Natural killer cell (primary cell): ENCODE data around the gene ITGA4. TPM values are rescaled to one million over a fixed set of nuclear protein-coding genes. Genes with fewer than 3 reads are reported as not detected.

ENCODE experiments used
- ATAC-seq, 3 donors: fragments of 150-1000 bp in 2 of 3; fragments of 200-7000 bp in 1 of 3; cut with Tn5 transposase; 1 replicate in 1 of 3; 2 replicates in 2 of 3; pipeline ENCODE4 v1.10.0; 2021; ENCODE audit warnings: mild to moderate bottlenecking in 2 of 3, moderate library complexity in 2 of 3
- DNase-seq, 2 donors: peaks; one replicate each; pipeline versions ENCODE4 v3.0.0 to v3.0.0-alpha.2; 2013 to 2021; ENCODE audit warnings: mixed read lengths in 1 of 2
- H3K27ac ChIP-seq: one replicate; pipeline ENCODE4 v1.5.1; 2013; ENCODE audit warnings: mild to moderate bottlenecking, low read length
- H3K27me3 ChIP-seq: one replicate; pipeline ENCODE4 v1.6.1; 2013; ENCODE audit warnings: low read length; ENCODE audit not compliant: control insufficient read depth, insufficient read depth
- H3K36me3 ChIP-seq: one replicate; pipeline ENCODE4 v1.6.1; 2013; ENCODE audit warnings: low read length; ENCODE audit not compliant: control insufficient read depth, insufficient read depth
- H3K4me1 ChIP-seq: one replicate; pipeline ENCODE4 v1.6.1; 2013; ENCODE audit warnings: low read length; ENCODE audit not compliant: control insufficient read depth, insufficient read depth
- H3K4me3 ChIP-seq: one replicate; pipeline ENCODE4 v1.5.1; 2013; ENCODE audit warnings: low read length
- H3K9me3 ChIP-seq: one replicate; pipeline ENCODE4 v1.6.1; 2013; ENCODE audit warnings: low read length; ENCODE audit not compliant: control insufficient read depth, insufficient read depth
- H3K27ac Mint-ChIP-seq, 2 donors: one replicate each; pipeline ENCODE4 v1.8.0; 2022; ENCODE audit warnings: mild to moderate bottlenecking in 2 of 2, mixed read lengths in 2 of 2, moderate library complexity in 1 of 2
- H3K27me3 Mint-ChIP-seq, 2 donors: one replicate each; pipeline ENCODE4 v1.8.0; 2022; ENCODE audit warnings: low read depth in 2 of 2, mixed read lengths in 2 of 2
- H3K36me3 Mint-ChIP-seq: one replicate; pipeline ENCODE4 v1.8.0; 2022; ENCODE audit warnings: mixed read lengths
- H3K4me1 Mint-ChIP-seq, 2 donors: one replicate each; pipeline ENCODE4 v1.8.0; 2022; ENCODE audit warnings: mixed read lengths in 2 of 2
- H3K4me3 Mint-ChIP-seq: one replicate; pipeline ENCODE4 v1.8.0; 2022; ENCODE audit warnings: mild to moderate bottlenecking, moderate library complexity, mixed read lengths
- H3K9me3 Mint-ChIP-seq, 2 donors: one replicate each; pipeline ENCODE4 v1.8.0; 2022; ENCODE audit warnings: mixed read lengths in 2 of 2
- WGBS: methylation state at CpG from one replicate; pipeline ENCODE4 v1.1.7; 2013; ENCODE audit warnings: missing lambda C conversion rate; ENCODE audit not compliant: insufficient coverage; 5-methylcytosine and 5-hydroxymethylcytosine counted together
- intact Hi-C: fragments of 100-400 bp; cut with micrococcal nuclease; formaldehyde crosslinking; loops from one replicate; pipeline ENCODE4 v1.14.2; 2022
- total RNA-seq, 4 donors: library from RNA; stranded (reverse); fragments of 120-200 nt in 1 of 4; gene quantifications; one replicate each; pipeline versions ENCODE4 v1.2.3 to v1.2.4, GENCODE V29; 2013 to 2022
- TF ChIP-seq, protein P1 (sequence below): fragments of 200-600 bp; IDR thresholded peaks from one replicate; pipeline ENCODE4 v1.8.0; 2022; ENCODE audit warnings: antibody characterized with exemption

The ITGA4 gene
- total RNA-seq: 100 to 1,000 TPM; 178 to 235 (median 189) TPM
- total RNA-seq (2013): 466 TPM

DNA sequence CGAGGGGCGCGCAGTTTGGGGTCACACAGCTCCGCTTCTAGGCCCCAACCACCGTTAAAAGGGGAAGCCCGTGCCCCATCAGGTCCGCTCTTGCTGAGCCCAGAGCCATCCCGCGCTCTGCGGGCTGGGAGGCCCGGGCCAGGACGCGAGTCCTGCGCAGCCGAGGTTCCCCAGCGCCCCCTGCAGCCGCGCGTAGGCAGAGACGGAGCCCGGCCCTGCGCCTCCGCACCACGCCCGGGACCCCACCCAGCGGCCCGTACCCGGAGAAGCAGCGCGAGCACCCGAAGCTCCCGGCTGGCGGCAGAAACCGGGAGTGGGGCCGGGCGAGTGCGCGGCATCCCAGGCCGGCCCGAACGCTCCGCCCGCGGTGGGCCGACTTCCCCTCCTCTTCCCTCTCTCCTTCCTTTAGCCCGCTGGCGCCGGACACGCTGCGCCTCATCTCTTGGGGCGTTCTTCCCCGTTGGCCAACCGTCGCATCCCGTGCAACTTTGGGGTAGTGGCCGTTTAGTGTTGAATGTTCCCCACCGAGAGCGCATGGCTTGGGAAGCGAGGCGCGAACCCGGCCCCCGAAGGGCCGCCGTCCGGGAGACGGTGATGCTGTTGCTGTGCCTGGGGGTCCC, at the start of gene ITGA4:
ITGA4 (plus strand) TSS at position 266 of the 620 bp plus-strand sequence; CDS start at position 535, 269 bp downstream.
- Mint-ChIP-seq H3K36me3 (no peaks in the 10 kb centered on the region), H3K27ac (peak within 1 kb of the TSS; percentile 79 to 84), H3K4me1 (peaks cover 59 to 67% of the 10 kb centered on the region in 2 donors), H3K9me3 (no peaks in the 10 kb centered on the region), H3K27me3 (no peaks in the 10 kb centered on the region), H3K4me3 (peak within 1 kb of the TSS; percentile 98)
- Histone ChIP-seq H3K9me3 (no peaks in the 10 kb centered on the region), H3K4me3 (peak within 1 kb of the TSS; percentile 84), H3K27ac (peak within 1 kb of the TSS; percentile 99), H3K4me1 (peaks cover 17% of the 10 kb centered on the region), H3K36me3 (peaks cover 4% of the 10 kb centered on the region), H3K27me3 (no peaks in the 10 kb centered on the region)
- TF ChIP-seq, protein P1, sequence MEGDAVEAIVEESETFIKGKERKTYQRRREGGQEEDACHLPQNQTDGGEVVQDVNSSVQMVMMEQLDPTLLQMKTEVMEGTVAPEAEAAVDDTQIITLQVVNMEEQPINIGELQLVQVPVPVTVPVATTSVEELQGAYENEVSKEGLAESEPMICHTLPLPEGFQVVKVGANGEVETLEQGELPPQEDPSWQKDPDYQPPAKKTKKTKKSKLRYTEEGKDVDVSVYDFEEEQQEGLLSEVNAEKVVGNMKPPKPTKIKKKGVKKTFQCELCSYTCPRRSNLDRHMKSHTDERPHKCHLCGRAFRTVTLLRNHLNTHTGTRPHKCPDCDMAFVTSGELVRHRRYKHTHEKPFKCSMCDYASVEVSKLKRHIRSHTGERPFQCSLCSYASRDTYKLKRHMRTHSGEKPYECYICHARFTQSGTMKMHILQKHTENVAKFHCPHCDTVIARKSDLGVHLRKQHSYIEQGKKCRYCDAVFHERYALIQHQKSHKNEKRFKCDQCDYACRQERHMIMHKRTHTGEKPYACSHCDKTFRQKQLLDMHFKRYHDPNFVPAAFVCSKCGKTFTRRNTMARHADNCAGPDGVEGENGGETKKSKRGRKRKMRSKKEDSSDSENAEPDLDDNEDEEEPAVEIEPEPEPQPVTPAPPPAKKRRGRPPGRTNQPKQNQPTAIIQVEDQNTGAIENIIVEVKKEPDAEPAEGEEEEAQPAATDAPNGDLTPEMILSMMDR: peak; percentile 82
- intact Hi-C loops: loop anchor here (1.0 to 5.0 kb wide), 5 partner anchors 14 to 352 kb away; no protein-coding TSS in a partner anchor
- WGBS: 0% methylated on average over 67 of the region's 67 CpGs
- peak; percentile 81 to 93 for DNase-seq
- ATAC-seq: peak; percentile 69 to 89 (median 79)

GRCh38 chr2:181408861-181409260, 48.3 kb upstream of the ITGA4 start:
- Mint-ChIP-seq H3K4me3 (no peak overlapping the region), H3K36me3 (peaks cover 18% of the 10 kb centered on the region), H3K27me3 (no peaks in the 10 kb centered on the region), H3K27ac (no peak overlapping the region), H3K4me1 (no peaks in the 10 kb centered on the region), H3K9me3 (peaks cover 0 to 8% of the 10 kb centered on the region in 2 donors)
- ATAC-seq (no peak), DNase-seq (no peak)
- Histone ChIP-seq H3K4me1 (peaks cover 11% of the 10 kb centered on the region), H3K4me3 (no peak overlapping the region), H3K27ac (no peak overlapping the region), H3K9me3 (no peaks in the 10 kb centered on the region), H3K27me3 (no peaks in the 10 kb centered on the region), H3K36me3 (no peaks in the 10 kb centered on the region)
- TF ChIP-seq, protein P1: no peak
- intact Hi-C loops: no loop called here
- WGBS: no CpG with 5 or more reads among the region's 2 CpGs

DNA sequence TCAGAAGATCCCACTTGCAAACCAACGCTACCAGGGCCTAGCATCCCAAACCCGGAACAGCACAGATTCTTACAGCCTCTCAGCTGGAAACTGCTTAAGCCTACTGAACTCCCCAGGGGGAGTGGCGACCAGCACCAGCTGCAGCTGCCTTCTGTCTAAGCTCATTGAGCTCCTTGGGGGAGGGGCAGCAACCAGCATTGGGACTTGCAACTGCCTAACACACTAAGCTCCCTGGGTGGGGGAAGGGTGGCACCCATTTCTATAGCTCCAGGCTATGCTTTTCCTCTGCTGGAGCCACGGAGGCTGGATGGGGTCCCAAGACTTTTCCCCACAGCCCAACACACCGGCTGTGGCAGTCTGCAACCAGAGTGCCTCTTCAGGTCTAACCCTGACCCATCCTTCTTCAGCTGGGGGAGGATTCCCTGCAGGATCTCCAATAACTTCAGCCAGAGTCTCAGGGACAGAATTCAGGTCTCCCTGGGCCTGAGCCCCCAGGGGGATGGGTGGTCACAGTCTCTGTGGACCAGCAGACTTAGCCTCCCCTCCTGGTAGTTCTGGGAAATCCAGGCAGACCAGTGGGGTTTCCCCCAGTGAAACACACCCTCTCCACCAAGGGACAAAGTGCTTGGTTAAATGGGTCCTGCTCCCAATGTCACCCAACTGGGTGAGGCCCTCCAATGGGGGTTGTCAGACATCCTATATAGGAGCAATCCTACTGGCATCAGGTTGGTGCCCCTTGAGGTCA, 45.9 kb upstream of the ITGA4 start:
- peaks cover 8 to 13% of the 10 kb centered on the region in 2 donors for H3K9me3 Mint-ChIP-seq
- no peaks in the 10 kb centered on the region for H3K27me3 Mint-ChIP-seq
- H3K27ac Mint-ChIP-seq: no peak overlapping the region
- H3K36me3 Mint-ChIP-seq: peaks cover 36% of the 10 kb centered on the region
- Histone ChIP-seq H3K9me3 (no peaks in the 10 kb centered on the region), H3K36me3 (no peaks in the 10 kb centered on the region), H3K4me3 (no peak overlapping the region), H3K27ac (no peak overlapping the region), H3K27me3 (no peaks in the 10 kb centered on the region), H3K4me1 (peaks cover 11% of the 10 kb centered on the region)
- DNase-seq (no peak), ATAC-seq (no peak)
- no peaks in the 10 kb centered on the region for H3K4me1 Mint-ChIP-seq
- TF ChIP-seq, protein P1: no peak
- no peak overlapping the region for H3K4me3 Mint-ChIP-seq
- 70% methylated on average over 5 of the region's 5 CpGs for WGBS
- intact Hi-C loops: no loop called here
